ENCODE results near the gene BIRC6. TPM values are rescaled to one million over a fixed set of nuclear protein-coding genes. Genes with fewer than 3 reads are reported as not detected.

Gene BIRC6
- total and polyA plus RNA-seq, 5 donors from 2014 or later: 18.9 to 176 (median 27.2) TPM

GRCh38 chr2:32666704-32667103 is 309.9 kb downstream of the BIRC6 start:
- Histone ChIP-seq H3K4me3 (ENCODE audit: low read depth, low read length) (no peak overlapping the region), H3K4me1 (ENCODE audit: control insufficient read depth, insufficient read depth, low read length, poor library complexity, severe bottlenecking) (no peaks in the 10 kb centered on the region), H3K36me3 (ENCODE audit: control insufficient read depth, insufficient read depth, low read length) (peaks cover 6% of the 10 kb centered on the region), H3K9me3 (ENCODE audit: control insufficient read depth in 2 of 2, low read length in 2 of 2) (no peaks in the 10 kb centered on the region), H3K27me3 (ENCODE audit: control insufficient read depth, insufficient read depth, low read length) (no peaks in the 10 kb centered on the region), H3K27ac (ENCODE audit: insufficient read depth, low read length, poor library complexity, severe bottlenecking) (no peak overlapping the region)
- ATAC-seq (ENCODE audit: low read depth in 2 of 2): no peak
- H3K9me3 Mint-ChIP-seq: no peaks in the 10 kb centered on the region
- H3K4me3 Mint-ChIP-seq: no peak overlapping the region
- peaks cover 0 to 9% (median 7%) of the 10 kb centered on the region in 4 donors for H3K4me1 Mint-ChIP-seq
- DNase-seq: no peak
- peaks cover 23% of the 10 kb centered on the region for H3K36me3 Mint-ChIP-seq
- H3K27ac Mint-ChIP-seq: peak overlapping the region in 1 of 3 donors; percentile 1
- no peaks in the 10 kb centered on the region for H3K27me3 Mint-ChIP-seq

- Histone ChIP-seq H3K36me3 (ENCODE audit: control insufficient read depth, insufficient read depth, low read length) (peaks cover 12% of the 10 kb centered on the region), H3K4me3 (ENCODE audit: low read depth, low read length) (no peak overlapping the region), H3K27me3 (ENCODE audit: control insufficient read depth, insufficient read depth, low read length) (no peaks in the 10 kb centered on the region), H3K9me3 (ENCODE audit: control insufficient read depth in 2 of 2, low read length in 2 of 2) (no peaks in the 10 kb centered on the region), H3K27ac (ENCODE audit: insufficient read depth, low read length, poor library complexity, severe bottlenecking) (no peak overlapping the region), H3K4me1 (ENCODE audit: control insufficient read depth, insufficient read depth, low read length, poor library complexity, severe bottlenecking) (no peaks in the 10 kb centered on the region)
- Mint-ChIP-seq H3K9me3 (no peaks in the 10 kb centered on the region), H3K27me3 (no peaks in the 10 kb centered on the region), H3K27ac (no peak overlapping the region), H3K36me3 (peaks cover 21% of the 10 kb centered on the region), H3K4me3 (no peak overlapping the region), H3K4me1 (peaks cover 0 to 2% (median 0%) of the 10 kb centered on the region in 4 donors)
- DNase-seq: no peak
- ATAC-seq (ENCODE audit: low read depth in 2 of 2): no peak
These were observed 311.4 kb downstream of the BIRC6 start for GRCh38 chr2:32668254-32668653.

Other genes with a start within 250 kb of the BIRC6 start
- gene SLC30A6, start 191.2 kb upstream of the BIRC6 start, total RNA-seq: 9.3 TPM
- 10 to 100 TPM; 15.5 to 17.8 (median 16.9) TPM for gene SLC30A6, start 191.2 kb upstream of the BIRC6 start, polyA plus RNA-seq
- gene NLRC4, start 92.1 kb upstream of the BIRC6 start, total RNA-seq: not detected
- gene NLRC4, start 92.1 kb upstream of the BIRC6 start, polyA plus RNA-seq: under 1 TPM in 1 of 4 donors, not detected in 3; 0.16 TPM
- gene YIPF4, start 79.1 kb upstream of the BIRC6 start, total RNA-seq: 29.2 TPM
- gene YIPF4, start 79.1 kb upstream of the BIRC6 start, polyA plus RNA-seq: 10 to 100 TPM; 14.0 to 23.2 (median 17.2) TPM

Data from CD4-positive, CD25-positive, alpha-beta regulatory T cell (primary cell).